DOHH2 (cell line): Measurements from ENCODE around the gene ADGRG6.

Experiments used
- H3F3A ChIP-seq: fragments of 200-600 bp; sonication (generic), shearing (Covaris generic); 2 replicates; pipeline ENCODE4 v1.6.0; 2016; ENCODE audit warnings: antibody characterized with exemption, mild to moderate bottlenecking; ENCODE audit not compliant: control insufficient read depth, insufficient read depth
- H3K27ac ChIP-seq: fragments of 200-600 bp; sonication (generic); 2 replicates; pipeline ENCODE4 v1.5.1; 2014; ENCODE audit warnings: low read depth, mild to moderate bottlenecking, low read length, moderate library complexity
- H3K27me3 ChIP-seq: fragments of 200-600 bp; sonication (generic); 2 replicates; pipeline ENCODE4 v1.6.1; 2014; ENCODE audit warnings: mild to moderate bottlenecking, low read length, mixed read lengths; ENCODE audit not compliant: control insufficient read depth
- H3K36me3 ChIP-seq: fragments of 200-600 bp; sonication (generic); 2 replicates; pipeline ENCODE4 v1.6.1; 2014; ENCODE audit warnings: mild to moderate bottlenecking, low read length, moderate library complexity, mixed read lengths; ENCODE audit not compliant: control insufficient read depth
- H3K4me1 ChIP-seq: fragments of 200-600 bp; sonication (generic); 2 replicates; pipeline ENCODE4 v1.6.1; 2014; ENCODE audit warnings: mild to moderate bottlenecking, low read length, mixed read lengths; ENCODE audit not compliant: control insufficient read depth
- H3K4me2 ChIP-seq: fragments of 200-600 bp; sonication (generic); 2 replicates; pipeline ENCODE4 v1.6.0; 2014; ENCODE audit warnings: mild to moderate bottlenecking, low read length, moderate library complexity
- H3K4me3 ChIP-seq: fragments of 200-600 bp; sonication (generic); 2 replicates; pipeline ENCODE4 v1.5.1; 2014; ENCODE audit warnings: mild to moderate bottlenecking, low read length, mixed read lengths
- H3K79me2 ChIP-seq: fragments of 200-600 bp; sonication (generic); 2 replicates; pipeline ENCODE4 v1.6.1; 2014; ENCODE audit warnings: mild to moderate bottlenecking, low read length, mixed read lengths; ENCODE audit not compliant: control insufficient read depth
- H3K9me2 ChIP-seq: fragments of 200-600 bp; sonication (generic); replicated peaks from 2 replicates; pipeline ENCODE4 v1.6.1; 2014; ENCODE audit warnings: mild to moderate bottlenecking, low read length, mixed read lengths; ENCODE audit not compliant: control insufficient read depth
- H3K9me3 ChIP-seq: fragments of 200-600 bp; sonication (generic); 2 replicates; pipeline ENCODE4 v1.6.1; 2014; ENCODE audit warnings: antibody characterized with exemption, low read length, mixed read lengths; ENCODE audit not compliant: control insufficient read depth, insufficient read depth
- H4K20me1 ChIP-seq: fragments of 200-600 bp; sonication (generic); 2 replicates; pipeline ENCODE4 v1.6.0; 2014; ENCODE audit warnings: low read depth, mild to moderate bottlenecking, antibody characterized with exemption, low read length, moderate library complexity; ENCODE audit not compliant: control insufficient read depth, insufficient read depth
- CTCF ChIP-seq: fragments of 200-600 bp; sonication (generic); IDR thresholded peaks from one replicate; pipeline ENCODE4 v1.5.1; 2014; ENCODE audit warnings: antibody characterized with exemption, mild to moderate bottlenecking, low read depth, low read length; ENCODE audit not compliant: poor library complexity, severe bottlenecking
- EZH2phosphoT487 ChIP-seq: fragments of 200-600 bp; sonication (generic); IDR thresholded peaks from 2 replicates; pipeline ENCODE4 v1.6.1; 2017; ENCODE audit warnings: borderline replicate concordance, mild to moderate bottlenecking, antibody characterized with exemption, low read length, moderate library complexity, mixed read lengths

The ADGRG6 gene

GRCh38 chr6:142354650-142355049, 52.8 kb downstream of the ADGRG6 start:
- no peaks in the 10 kb centered on the region for H3K36me3 ChIP-seq
- H3F3A ChIP-seq: no peaks in the 10 kb centered on the region
- no peaks in the 10 kb centered on the region for H3K9me2 ChIP-seq
- no peak overlapping the region for H3K4me2 ChIP-seq
- no peak overlapping the region for H3K27ac ChIP-seq
- H3K9me3 ChIP-seq: no peaks in the 10 kb centered on the region
- TF ChIP-seq EZH2phosphoT487 (no peak), CTCF (no peak)
- H3K79me2 ChIP-seq: no peaks in the 10 kb centered on the region
- no peak overlapping the region for H3K4me3 ChIP-seq
- no peaks in the 10 kb centered on the region for H3K27me3 ChIP-seq
- H3K4me1 ChIP-seq: no peaks in the 10 kb centered on the region
- no peaks in the 10 kb centered on the region for H4K20me1 ChIP-seq

- no peaks in the 10 kb centered on the region for H3K9me2 ChIP-seq
- no peak overlapping the region for H3K27ac ChIP-seq
- TF ChIP-seq EZH2phosphoT487 (no peak), CTCF (no peak)
- no peaks in the 10 kb centered on the region for H3K36me3 ChIP-seq
- H3K79me2 ChIP-seq: no peaks in the 10 kb centered on the region
- no peaks in the 10 kb centered on the region for H3K27me3 ChIP-seq
- H3K9me3 ChIP-seq: no peaks in the 10 kb centered on the region
- H4K20me1 ChIP-seq: no peaks in the 10 kb centered on the region
- no peak overlapping the region for H3K4me2 ChIP-seq
- no peaks in the 10 kb centered on the region for H3K4me1 ChIP-seq
- no peaks in the 10 kb centered on the region for H3F3A ChIP-seq
- no peak overlapping the region for H3K4me3 ChIP-seq
Measured at GRCh38 chr6:142355520-142356174, 53.8 kb downstream of the ADGRG6 start.

- H3K4me1 ChIP-seq: no peaks in the 10 kb centered on the region
- no peaks in the 10 kb centered on the region for H3K36me3 ChIP-seq
- no peak overlapping the region for H3K27ac ChIP-seq
- H3K4me2 ChIP-seq: no peak overlapping the region
- no peaks in the 10 kb centered on the region for H3K79me2 ChIP-seq
- no peaks in the 10 kb centered on the region for H3F3A ChIP-seq
- H3K9me2 ChIP-seq: no peaks in the 10 kb centered on the region
- H3K27me3 ChIP-seq: no peaks in the 10 kb centered on the region
- H3K4me3 ChIP-seq: no peak overlapping the region
- H4K20me1 ChIP-seq: no peaks in the 10 kb centered on the region
- TF ChIP-seq CTCF: no peak
- no peak for TF ChIP-seq EZH2phosphoT487
- no peaks in the 10 kb centered on the region for H3K9me3 ChIP-seq
Measured at GRCh38 chr6:142356201-142356883, 54.5 kb downstream of the ADGRG6 start.
